Measurements from ENCODE around the gene TANC1.

Gene TANC1

DNA sequence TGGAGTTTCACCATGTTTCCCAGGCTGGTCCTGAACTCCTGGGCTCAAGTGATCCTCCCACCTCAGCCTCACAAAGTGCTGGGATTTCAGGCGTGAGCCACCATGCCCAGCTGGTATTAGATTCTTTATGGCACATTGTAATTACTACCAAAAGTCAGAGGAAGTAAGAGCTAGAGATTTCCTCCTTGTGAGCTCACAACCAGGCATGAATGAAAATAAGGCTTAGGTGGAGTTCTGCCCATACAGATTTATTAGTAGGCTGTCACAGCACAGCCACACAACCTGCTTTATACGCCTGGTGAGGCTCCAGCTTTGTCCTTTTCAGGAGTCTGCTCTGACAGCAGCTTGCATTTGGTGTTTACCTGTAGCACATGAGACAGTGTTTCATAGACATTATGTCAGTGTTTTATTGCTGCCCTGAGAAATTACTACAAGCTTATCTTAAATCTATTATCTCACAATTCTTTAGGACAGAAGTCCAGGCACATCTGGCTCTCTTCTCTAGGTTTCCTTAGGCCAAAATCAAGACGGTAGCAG lies 156.6 kb downstream of the TANC1 start:
- H3K27ac ChIP-seq (ENCODE audit: low read depth, low read length): peak overlapping the region; percentile 65
- peaks cover 13% of the 10 kb centered on the region for H3K4me1 ChIP-seq (ENCODE audit: control insufficient read depth, insufficient read depth, low read length)
- no peaks in the 10 kb centered on the region for H3K27me3 ChIP-seq (ENCODE audit: control insufficient read depth, insufficient read depth, low read length)
- no peaks in the 10 kb centered on the region for H3K36me3 ChIP-seq (ENCODE audit: control insufficient read depth, insufficient read depth, low read length)
- no peak overlapping the region for H3K9ac ChIP-seq (ENCODE audit: low read length)
- no peak overlapping the region for H3K4me3 ChIP-seq (ENCODE audit: low read length)

DNA sequence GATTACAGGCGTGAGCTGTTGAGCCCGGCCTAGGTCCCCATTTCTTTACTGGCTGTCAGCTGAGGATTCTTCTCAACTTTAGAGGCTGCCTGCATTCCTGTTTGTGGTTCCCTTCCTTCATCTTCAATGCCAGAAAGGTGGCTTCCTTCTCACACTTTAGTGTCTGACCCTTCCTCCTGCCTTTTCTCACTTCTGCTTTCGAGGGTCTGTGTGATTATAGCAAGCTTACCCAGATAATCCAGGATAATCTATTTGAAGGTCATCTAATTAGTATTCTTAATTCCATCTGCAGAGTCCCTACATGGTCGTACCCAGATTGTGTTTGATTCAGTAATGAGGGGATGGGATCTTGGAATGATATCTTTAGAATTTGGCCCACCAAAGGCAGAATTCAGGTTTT lies 157.4 kb downstream of the TANC1 start:
- H3K9ac ChIP-seq (ENCODE audit: low read length): no peak overlapping the region
- no peak overlapping the region for H3K4me3 ChIP-seq (ENCODE audit: low read length)
- H3K4me1 ChIP-seq (ENCODE audit: control insufficient read depth, insufficient read depth, low read length): peaks cover 11% of the 10 kb centered on the region
- H3K27ac ChIP-seq (ENCODE audit: low read depth, low read length): no peak overlapping the region
- H3K27me3 ChIP-seq (ENCODE audit: control insufficient read depth, insufficient read depth, low read length): no peaks in the 10 kb centered on the region
- H3K36me3 ChIP-seq (ENCODE audit: control insufficient read depth, insufficient read depth, low read length): no peaks in the 10 kb centered on the region

DNA sequence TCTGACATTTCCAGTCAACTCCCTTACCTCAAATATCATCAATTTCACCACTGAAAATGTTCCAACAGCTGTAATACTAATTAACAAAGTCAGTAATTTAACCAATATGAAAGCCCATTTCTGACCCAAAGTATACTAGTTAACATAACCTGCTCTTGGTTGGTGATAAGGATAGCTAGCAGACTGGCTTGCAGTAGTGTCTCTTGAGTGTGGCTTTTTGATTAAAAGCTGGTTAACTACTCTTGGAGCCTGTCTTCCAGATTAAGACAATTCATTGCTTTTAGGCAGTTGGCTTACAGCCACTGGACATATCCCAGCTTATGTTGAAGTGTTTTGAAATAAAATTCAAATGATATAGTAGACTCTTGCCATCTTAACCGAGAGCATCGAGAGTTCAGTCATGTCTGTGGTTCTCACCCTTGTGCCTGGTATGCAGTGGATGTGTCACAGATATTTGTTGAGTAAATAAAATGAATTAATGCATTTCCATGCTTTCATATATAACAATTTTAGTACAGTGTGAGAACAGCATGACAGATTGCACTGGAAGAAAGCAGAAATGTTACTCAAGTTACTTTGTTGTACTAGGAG lies 158.1 kb downstream of the TANC1 start:
- no peak overlapping the region for H3K4me3 ChIP-seq (ENCODE audit: low read length)
- H3K36me3 ChIP-seq (ENCODE audit: control insufficient read depth, insufficient read depth, low read length): no peaks in the 10 kb centered on the region
- H3K9ac ChIP-seq (ENCODE audit: low read length): no peak overlapping the region
- no peak overlapping the region for H3K27ac ChIP-seq (ENCODE audit: low read depth, low read length)
- peaks cover 15% of the 10 kb centered on the region for H3K4me1 ChIP-seq (ENCODE audit: control insufficient read depth, insufficient read depth, low read length)
- no peaks in the 10 kb centered on the region for H3K27me3 ChIP-seq (ENCODE audit: control insufficient read depth, insufficient read depth, low read length)

DNA sequence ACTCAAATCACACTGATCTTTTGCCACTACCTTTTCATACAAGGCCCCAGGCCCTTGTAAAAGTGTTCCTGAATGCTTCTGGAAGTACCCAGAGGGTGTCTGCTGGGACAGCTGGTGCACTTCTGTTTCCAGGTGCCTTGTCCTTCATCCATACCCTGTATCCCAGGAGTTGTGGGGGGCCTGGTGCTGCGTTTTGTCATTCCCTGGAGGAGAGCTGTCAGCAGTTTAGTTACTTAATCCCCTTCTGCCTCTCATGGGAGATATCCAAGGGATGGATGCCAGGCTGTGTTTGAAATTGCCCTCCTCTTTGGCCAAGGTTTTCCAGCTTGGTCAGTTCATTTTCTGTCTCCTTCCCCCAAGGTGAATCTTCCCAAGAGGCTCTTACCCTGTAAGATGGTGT lies 159.8 kb downstream of the TANC1 start:
- no peaks in the 10 kb centered on the region for H3K27me3 ChIP-seq (ENCODE audit: control insufficient read depth, insufficient read depth, low read length)
- no peaks in the 10 kb centered on the region for H3K36me3 ChIP-seq (ENCODE audit: control insufficient read depth, insufficient read depth, low read length)
- no peak overlapping the region for H3K27ac ChIP-seq (ENCODE audit: low read depth, low read length)
- no peak overlapping the region for H3K9ac ChIP-seq (ENCODE audit: low read length)
- no peak overlapping the region for H3K4me3 ChIP-seq (ENCODE audit: low read length)
- H3K4me1 ChIP-seq (ENCODE audit: control insufficient read depth, insufficient read depth, low read length): peaks cover 22% of the 10 kb centered on the region

DNA sequence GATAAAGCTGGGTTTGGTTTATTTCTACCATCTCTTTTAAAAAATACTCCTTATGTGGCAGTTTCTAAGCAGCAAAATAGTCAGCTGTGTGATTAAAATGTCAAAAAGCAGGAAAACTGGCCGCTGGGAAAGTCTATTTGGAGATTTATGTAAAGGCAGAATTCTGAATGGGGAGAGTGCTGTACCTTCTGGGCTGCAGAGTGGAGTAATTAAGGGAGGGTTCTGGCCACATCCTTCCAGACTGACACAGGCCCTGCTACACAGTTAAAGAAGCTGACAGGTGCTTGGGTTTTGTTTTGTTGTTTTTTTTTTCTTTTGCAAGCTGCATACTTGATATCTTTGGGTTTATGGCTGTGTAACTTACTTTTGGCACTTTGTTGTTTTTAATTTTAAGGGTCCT lies 160.8 kb downstream of the TANC1 start:
- Histone ChIP-seq H3K4me3 (ENCODE audit: low read length) (no peak overlapping the region), H3K9ac (ENCODE audit: low read length) (no peak overlapping the region), H3K4me1 (ENCODE audit: control insufficient read depth, insufficient read depth, low read length) (peaks cover 20% of the 10 kb centered on the region), H3K27ac (ENCODE audit: low read depth, low read length) (no peak overlapping the region), H3K36me3 (ENCODE audit: control insufficient read depth, insufficient read depth, low read length) (no peaks in the 10 kb centered on the region), H3K27me3 (ENCODE audit: control insufficient read depth, insufficient read depth, low read length) (no peaks in the 10 kb centered on the region)

DNA sequence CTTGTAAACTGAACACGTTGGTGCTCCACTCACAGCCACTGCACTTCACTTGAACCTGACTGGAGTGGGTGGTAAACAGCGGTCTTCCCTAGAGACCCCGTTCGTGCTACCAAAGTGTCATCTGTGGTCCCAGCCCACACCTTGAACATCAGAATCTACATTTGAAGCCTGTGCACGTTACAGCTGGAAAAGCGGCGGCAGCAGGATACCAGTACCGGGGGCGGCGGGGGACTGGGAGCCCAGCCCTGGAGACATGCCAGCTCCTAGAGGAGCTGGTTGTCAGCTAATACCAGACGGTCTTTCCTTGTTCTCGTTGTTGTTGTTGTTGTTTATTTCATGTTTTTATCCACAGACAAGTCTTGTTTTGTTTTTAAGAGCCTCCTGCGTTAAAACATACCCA lies 161.4 kb downstream of the TANC1 start:
- H3K36me3 ChIP-seq (ENCODE audit: control insufficient read depth, insufficient read depth, low read length): no peaks in the 10 kb centered on the region
- no peak overlapping the region for H3K4me3 ChIP-seq (ENCODE audit: low read length)
- H3K27ac ChIP-seq (ENCODE audit: low read depth, low read length): no peak overlapping the region
- no peaks in the 10 kb centered on the region for H3K27me3 ChIP-seq (ENCODE audit: control insufficient read depth, insufficient read depth, low read length)
- no peak overlapping the region for H3K9ac ChIP-seq (ENCODE audit: low read length)
- H3K4me1 ChIP-seq (ENCODE audit: control insufficient read depth, insufficient read depth, low read length): peaks cover 17% of the 10 kb centered on the region

DNA sequence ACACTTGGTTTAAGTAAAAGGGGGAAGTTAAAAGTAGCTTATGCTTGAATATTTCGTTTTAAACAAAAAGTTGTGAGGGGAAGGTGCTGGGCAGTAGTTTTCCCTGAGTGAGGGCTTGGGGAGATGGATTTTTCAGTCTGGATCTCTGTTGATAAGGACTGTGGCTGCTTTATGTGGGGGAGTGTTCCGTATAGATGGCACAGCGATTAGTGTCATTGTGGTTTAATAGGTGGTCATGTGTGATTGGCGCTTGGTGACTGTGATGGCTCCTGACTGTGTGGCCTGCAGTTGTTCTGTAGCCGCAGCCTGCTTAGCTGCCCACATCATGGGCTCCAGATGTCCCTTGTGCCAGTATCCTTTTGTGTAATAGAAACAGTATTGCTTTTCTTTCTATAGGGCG lies 161.9 kb downstream of the TANC1 start:
- Histone ChIP-seq H3K36me3 (ENCODE audit: control insufficient read depth, insufficient read depth, low read length) (no peaks in the 10 kb centered on the region), H3K4me1 (ENCODE audit: control insufficient read depth, insufficient read depth, low read length) (peaks cover 19% of the 10 kb centered on the region), H3K27me3 (ENCODE audit: control insufficient read depth, insufficient read depth, low read length) (no peaks in the 10 kb centered on the region), H3K27ac (ENCODE audit: low read depth, low read length) (no peak overlapping the region), H3K4me3 (ENCODE audit: low read length) (no peak overlapping the region), H3K9ac (ENCODE audit: low read length) (no peak overlapping the region)

DNA sequence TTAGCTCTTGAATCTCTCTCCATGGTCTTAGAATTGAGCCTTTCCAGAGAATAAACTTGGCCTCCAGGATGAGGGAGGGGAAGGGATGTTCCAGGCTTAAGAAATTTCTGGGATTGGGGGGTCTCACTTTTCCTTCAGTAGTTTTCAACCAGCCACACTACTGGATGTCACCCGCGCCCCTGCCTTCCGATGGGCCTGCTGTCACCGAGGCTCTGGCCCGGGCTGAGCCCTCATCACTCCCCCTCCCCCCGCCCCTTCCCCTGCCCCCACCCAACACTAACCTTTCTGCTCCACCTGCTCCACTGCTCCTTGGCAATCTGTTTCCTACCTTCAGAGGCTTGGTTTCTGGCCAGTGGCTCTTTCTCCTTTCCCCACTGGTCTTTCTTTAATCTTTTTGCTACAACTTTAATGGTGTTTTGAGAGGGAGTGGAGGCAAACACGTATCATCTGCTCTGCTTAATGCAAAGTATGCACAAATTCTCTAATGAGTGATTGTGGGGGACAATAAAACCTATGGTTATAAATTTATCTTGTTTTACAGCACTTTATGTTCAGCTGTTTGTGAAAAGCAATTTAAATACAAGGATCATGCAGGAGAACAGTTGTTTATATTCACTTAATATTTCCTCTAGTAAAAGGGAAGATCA lies 162.9 kb downstream of the TANC1 start:
- Histone ChIP-seq H3K27me3 (ENCODE audit: control insufficient read depth, insufficient read depth, low read length) (no peaks in the 10 kb centered on the region), H3K4me1 (ENCODE audit: control insufficient read depth, insufficient read depth, low read length) (peaks cover 27% of the 10 kb centered on the region), H3K36me3 (ENCODE audit: control insufficient read depth, insufficient read depth, low read length) (no peaks in the 10 kb centered on the region), H3K4me3 (ENCODE audit: low read length) (no peak overlapping the region), H3K27ac (ENCODE audit: low read depth, low read length) (peak overlapping the region; percentile 16), H3K9ac (ENCODE audit: low read length) (no peak overlapping the region)

DNA sequence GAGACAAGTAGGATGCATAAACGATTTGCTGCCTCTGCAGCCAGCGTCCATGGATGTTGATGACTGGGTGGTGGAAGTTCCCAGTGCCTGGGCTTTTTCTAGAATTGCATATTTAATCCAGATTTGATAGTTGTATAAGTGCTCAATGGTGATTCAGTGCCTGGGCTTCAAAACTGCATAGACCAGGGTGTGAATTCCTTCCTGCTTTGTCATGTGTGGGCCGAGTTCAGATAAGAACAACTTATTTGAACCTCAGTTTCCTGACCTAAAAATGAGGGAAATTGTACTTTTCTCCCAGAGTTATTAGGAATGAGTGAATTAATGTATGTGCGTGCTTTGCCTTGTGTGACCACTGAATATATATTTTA lies 163.5 kb downstream of the TANC1 start:
- Histone ChIP-seq H3K36me3 (ENCODE audit: control insufficient read depth, insufficient read depth, low read length) (no peaks in the 10 kb centered on the region), H3K27me3 (ENCODE audit: control insufficient read depth, insufficient read depth, low read length) (no peaks in the 10 kb centered on the region), H3K4me1 (ENCODE audit: control insufficient read depth, insufficient read depth, low read length) (peaks cover 30% of the 10 kb centered on the region), H3K4me3 (ENCODE audit: low read length) (no peak overlapping the region), H3K27ac (ENCODE audit: low read depth, low read length) (no peak overlapping the region), H3K9ac (ENCODE audit: low read length) (no peak overlapping the region)

DNA sequence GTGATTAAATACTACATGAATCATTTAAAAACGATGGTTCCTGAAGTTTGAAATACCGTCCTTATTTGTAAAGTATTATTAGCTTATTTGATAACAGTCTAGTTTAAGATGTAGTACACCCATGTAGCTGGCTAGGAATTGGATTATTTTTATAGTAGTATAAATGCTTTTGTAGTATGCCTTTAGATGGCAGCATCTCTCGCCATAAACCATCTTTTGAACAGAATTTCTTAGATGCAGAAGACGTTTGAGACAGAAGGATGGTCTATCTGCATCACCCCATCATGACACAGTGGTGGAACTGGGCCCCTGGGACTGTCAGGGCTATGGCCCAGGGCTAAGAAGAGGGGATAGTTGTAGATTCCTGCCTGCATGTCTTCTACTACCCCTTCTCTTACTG lies 165.4 kb downstream of the TANC1 start:
- peaks cover 47% of the 10 kb centered on the region for H3K4me1 ChIP-seq (ENCODE audit: control insufficient read depth, insufficient read depth, low read length)
- no peak overlapping the region for H3K9ac ChIP-seq (ENCODE audit: low read length)
- no peak overlapping the region for H3K4me3 ChIP-seq (ENCODE audit: low read length)
- H3K36me3 ChIP-seq (ENCODE audit: control insufficient read depth, insufficient read depth, low read length): no peaks in the 10 kb centered on the region
- no peak overlapping the region for H3K27ac ChIP-seq (ENCODE audit: low read depth, low read length)
- H3K27me3 ChIP-seq (ENCODE audit: control insufficient read depth, insufficient read depth, low read length): no peaks in the 10 kb centered on the region

DNA sequence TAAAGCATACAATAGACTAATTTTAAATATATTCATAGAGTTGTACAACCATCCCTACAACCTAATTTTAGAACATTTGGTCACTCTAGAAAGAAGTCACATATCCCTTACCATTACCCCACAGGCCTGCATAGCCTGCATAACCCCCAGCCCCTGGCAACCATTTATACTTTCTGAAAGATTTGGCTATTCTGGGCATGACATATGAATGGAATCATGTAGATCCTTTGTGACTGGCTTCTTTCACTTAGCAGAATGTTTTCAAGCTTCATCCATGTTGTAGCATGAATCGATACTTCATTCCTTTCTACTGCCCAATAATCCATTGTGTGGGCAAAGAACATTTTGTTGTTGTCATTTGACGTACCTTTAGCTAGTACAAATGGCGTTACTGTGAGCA lies 166.5 kb downstream of the TANC1 start:
- no peak overlapping the region for H3K4me3 ChIP-seq (ENCODE audit: low read length)
- H3K4me1 ChIP-seq (ENCODE audit: control insufficient read depth, insufficient read depth, low read length): peaks cover 41% of the 10 kb centered on the region
- H3K9ac ChIP-seq (ENCODE audit: low read length): no peak overlapping the region
- H3K27me3 ChIP-seq (ENCODE audit: control insufficient read depth, insufficient read depth, low read length): no peaks in the 10 kb centered on the region
- peak overlapping the region; percentile 78 for H3K27ac ChIP-seq (ENCODE audit: low read depth, low read length)
- H3K36me3 ChIP-seq (ENCODE audit: control insufficient read depth, insufficient read depth, low read length): no peaks in the 10 kb centered on the region

DNA sequence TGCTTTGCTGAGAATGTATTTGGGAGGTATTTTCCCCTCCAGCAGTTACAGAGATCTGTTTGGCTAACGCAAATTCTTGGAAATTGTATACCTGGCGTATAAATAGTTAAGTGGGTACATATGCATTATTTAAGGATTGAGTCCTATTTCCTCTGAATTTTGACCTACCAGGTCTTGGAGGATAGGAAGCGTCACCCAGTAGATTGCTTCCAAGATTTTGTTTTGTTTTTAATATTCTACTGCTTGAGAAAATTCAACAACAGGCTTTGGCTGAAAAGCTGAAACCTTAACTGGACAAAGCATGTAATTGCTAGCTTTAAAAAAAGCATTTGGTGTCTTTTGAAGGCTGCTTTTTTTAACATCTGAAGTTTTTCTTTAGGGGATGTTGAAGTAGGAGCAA lies 168.0 kb downstream of the TANC1 start:
- no peaks in the 10 kb centered on the region for H3K27me3 ChIP-seq (ENCODE audit: control insufficient read depth, insufficient read depth, low read length)
- H3K4me1 ChIP-seq (ENCODE audit: control insufficient read depth, insufficient read depth, low read length): peaks cover 39% of the 10 kb centered on the region
- H3K4me3 ChIP-seq (ENCODE audit: low read length): no peak overlapping the region
- H3K36me3 ChIP-seq (ENCODE audit: control insufficient read depth, insufficient read depth, low read length): no peaks in the 10 kb centered on the region
- H3K9ac ChIP-seq (ENCODE audit: low read length): no peak overlapping the region
- H3K27ac ChIP-seq (ENCODE audit: low read depth, low read length): peak overlapping the region; percentile 78
